ENCODE measurements around the gene ZNF474.
"Not testable (repeated sequence)": the region's sequence is repeated elsewhere in the genome, so short reads cannot be mapped to it uniquely, and the experiment has no call there.

Gene ZNF474
- long read RNA-seq, donor 1, result 0 reads
- long read RNA-seq, donor 2, result 0 reads
- long read RNA-seq, donor 3, result 0 reads
- long read RNA-seq, donor 4, result 0 reads
- long read RNA-seq, donor 5, result 0 reads
- long read RNA-seq, donor 6, partial matches to known transcripts, result 0 of 2 reads
- long read RNA-seq, donor 6, other reads (novel, unspliced or antisense), result 0 of 2 reads
- long read RNA-seq, donor 7, result 0 reads
- long read RNA-seq, donor 8, result 0 reads

DNA sequence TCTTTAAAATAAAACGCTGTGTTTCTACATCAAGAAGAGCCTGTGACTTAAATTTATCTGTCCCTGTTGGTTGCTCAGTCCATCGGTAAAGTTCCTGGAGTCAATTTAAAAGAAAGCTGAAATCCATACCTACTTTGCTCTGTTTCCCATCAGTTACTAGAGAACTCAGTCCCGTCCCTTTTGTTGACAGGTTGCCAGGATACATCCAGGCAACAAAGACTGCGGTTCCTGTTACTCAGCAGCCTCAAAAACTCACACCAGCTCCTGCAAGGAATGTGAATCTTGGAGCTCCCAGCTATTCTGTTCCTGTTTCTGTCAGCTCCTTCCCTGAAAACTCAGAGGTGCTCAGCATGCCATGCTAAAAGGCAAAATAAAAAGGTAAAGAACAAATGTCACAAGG is at the start of gene ZNF474:
ZNF474 (plus strand) TSS at position 241 of the 400 bp plus-strand sequence. CDS start 22,445 bp downstream, outside the sequence.
- DNase-seq, result peak; percentile 27

- no peak for DNase-seq
Measured at GRCh38 chr5:122081541-122081940, 47.8 kb upstream of the ZNF474 start.

GRCh38 chr5:122083535-122083934 is 45.8 kb upstream of the ZNF474 start:
- DNase-seq, result no peak

DNA sequence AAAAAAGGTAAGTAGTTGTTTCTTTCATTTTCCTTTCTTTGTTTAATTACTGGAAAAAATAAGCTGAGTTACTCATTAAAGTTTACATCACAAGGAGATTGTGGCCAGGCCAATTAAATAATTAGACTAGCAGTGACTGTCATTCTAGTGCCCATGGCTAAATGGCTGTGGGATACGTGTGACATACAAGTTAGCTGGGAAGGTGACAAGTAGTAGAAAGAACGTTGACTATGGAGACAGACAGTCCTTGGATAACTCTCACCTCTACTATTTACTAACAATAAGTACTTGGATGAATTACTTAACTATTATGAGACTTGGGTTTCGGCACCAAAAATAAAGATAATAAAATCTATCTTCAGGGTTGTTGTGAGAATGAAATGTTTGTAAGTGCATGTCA is 44.3 kb upstream of the ZNF474 start:
- DNase-seq, result no peak

GRCh38 chr5:122089096-122090013 is 40.0 kb upstream of the ZNF474 start:
- no peak for DNase-seq

GRCh38 chr5:122091936-122092600 is 37.3 kb upstream of the ZNF474 start:
- DNase-seq, result no peak

GRCh38 chr5:122093415-122094180 is 35.7 kb upstream of the ZNF474 start:
- no peak for DNase-seq

GRCh38 chr5:122094251-122094650 is 35.1 kb upstream of the ZNF474 start:
- not testable (repeated sequence) for DNase-seq

- DNase-seq, result no peak
Measured at GRCh38 chr5:122095158-122095557, 34.2 kb upstream of the ZNF474 start.

GRCh38 chr5:122097391-122097790 is 32.0 kb upstream of the ZNF474 start:
- no peak for DNase-seq

DNA sequence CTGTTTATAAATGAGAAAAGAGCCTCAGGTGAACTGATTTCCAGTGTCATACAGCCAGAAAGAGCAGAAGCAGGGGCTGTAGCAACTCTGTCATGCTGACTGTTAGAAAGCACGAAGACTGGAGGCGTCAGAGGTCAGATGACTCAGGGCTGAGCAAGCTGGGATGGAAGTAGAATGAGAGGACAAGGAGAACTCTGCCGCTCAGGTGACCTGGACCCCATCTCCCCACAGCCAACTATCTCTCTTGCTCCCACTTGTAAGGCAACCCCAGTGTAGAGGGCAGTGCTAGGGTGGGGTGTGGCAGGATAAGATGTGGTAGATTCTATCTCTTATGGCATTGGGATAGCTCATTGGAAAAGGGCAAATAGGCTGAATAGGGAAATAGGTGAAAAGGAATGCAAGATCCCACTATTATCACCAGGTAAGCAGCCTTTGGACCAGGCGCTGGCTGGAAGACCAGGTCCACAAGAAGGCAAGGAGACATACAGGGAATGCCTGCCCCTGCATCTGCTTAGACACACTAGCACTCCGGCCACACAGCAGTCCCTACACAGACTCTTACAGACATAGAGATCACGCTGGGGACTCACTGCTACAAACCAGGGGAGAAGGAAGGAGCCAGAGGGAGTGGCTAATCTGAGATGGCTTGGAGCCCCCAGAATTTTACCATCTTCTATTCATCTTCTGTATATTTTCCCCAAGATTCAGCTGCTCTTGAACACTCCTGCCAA is 30.1 kb upstream of the ZNF474 start:
- no peak for DNase-seq

GRCh38 chr5:122101636-122102285 is 27.6 kb upstream of the ZNF474 start:
- DNase-seq, result no peak

DNA sequence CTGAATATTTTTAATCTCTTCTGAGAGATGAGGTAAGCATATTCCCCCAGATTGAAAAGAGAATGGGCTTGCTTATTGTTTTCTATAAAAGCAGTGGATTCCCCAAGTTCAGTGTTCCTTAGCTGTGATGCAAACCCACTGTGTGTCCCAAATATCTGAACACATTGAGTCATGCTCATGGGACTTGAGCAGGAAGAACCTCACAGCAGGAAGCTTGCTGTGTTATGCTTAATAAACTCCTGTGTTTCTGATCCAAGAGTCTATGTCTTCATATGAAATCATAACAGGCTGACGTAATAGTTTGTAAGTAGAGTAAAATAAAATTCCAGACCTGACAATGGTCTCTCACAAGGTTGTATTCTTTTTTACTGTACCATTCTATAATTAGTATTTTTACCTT is 26.5 kb upstream of the ZNF474 start:
- no peak for DNase-seq

DNA sequence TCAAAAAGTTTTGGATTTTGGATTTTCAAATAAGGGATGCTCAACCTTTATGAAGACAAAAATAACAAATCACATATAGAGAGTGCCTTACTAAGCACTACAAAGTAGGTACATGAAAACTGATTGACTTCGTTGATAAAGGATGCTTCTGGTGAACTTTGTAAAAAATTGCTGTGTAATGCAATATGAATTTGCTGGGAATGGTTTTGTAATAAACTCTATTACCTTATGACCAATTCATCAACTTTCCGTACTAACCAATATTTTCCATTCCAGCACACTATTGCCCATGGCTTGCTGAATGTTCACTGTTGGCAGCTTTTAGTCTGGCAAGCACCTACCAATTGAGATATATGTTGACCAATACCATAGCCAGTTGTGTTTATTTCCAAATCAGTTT is 23.4 kb upstream of the ZNF474 start:
- no peak for DNase-seq

DNA sequence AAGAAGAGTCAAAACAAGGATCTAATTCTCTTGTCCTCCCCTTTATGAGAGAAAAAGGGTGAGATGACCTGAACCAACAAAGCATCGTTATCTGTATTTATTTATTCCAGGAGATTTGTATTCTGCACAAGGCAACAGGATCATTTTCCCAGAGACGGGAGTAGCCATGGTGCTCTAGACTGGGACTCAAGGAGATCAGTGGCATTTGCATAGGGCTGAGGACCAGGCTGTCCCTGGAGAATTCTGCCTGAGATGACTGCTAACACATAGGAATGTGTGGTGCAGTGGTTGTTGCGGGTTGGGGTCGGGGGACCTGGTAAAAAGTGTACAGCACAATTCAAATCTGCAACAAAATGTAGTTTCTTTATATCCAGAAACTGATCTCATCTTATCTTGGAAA is 22.3 kb upstream of the ZNF474 start:
- DNase-seq, result no peak

DNA sequence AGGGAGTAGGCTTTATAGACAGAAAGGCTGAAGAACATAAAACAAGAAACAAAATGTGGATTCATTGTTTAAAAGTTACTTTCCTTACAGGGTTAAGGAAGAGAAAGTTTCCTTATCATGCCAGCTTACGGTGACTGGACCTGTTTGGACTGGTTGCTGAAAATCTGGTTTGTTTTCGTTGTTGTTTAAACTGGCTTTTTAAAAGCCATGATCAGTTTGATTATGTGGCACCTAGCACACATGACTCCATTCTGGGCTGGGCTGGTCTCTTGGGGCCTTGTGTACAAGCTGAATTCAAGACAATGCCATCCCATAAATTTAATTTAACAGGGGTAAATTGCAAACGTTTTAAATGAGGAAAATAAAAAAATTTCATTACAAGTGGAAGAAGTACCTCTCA is 18.4 kb upstream of the ZNF474 start:
- no peak for DNase-seq

DNA sequence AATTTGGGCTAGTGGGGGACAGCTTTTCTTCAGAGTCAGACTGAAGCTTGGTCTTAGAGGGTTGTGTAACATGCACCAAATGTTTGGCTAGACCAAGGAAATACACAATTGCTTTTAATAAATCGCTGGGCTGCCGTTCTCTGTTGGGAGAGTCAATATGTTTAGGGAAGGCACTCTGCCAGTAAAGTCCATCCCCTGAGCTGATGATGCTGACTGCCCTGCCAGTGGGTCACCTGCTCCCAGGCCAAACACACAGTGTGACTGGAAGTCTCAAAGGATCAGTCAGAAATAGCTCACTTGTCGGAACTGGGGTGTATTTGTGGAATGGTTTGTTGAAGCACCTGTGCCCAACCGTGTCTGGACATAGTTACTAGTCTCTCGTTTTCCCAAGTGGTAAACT is 17.9 kb upstream of the ZNF474 start:
- DNase-seq, result no peak

GRCh38 chr5:122112063-122112462 is 17.3 kb upstream of the ZNF474 start:
- DNase-seq, result no peak

DNA sequence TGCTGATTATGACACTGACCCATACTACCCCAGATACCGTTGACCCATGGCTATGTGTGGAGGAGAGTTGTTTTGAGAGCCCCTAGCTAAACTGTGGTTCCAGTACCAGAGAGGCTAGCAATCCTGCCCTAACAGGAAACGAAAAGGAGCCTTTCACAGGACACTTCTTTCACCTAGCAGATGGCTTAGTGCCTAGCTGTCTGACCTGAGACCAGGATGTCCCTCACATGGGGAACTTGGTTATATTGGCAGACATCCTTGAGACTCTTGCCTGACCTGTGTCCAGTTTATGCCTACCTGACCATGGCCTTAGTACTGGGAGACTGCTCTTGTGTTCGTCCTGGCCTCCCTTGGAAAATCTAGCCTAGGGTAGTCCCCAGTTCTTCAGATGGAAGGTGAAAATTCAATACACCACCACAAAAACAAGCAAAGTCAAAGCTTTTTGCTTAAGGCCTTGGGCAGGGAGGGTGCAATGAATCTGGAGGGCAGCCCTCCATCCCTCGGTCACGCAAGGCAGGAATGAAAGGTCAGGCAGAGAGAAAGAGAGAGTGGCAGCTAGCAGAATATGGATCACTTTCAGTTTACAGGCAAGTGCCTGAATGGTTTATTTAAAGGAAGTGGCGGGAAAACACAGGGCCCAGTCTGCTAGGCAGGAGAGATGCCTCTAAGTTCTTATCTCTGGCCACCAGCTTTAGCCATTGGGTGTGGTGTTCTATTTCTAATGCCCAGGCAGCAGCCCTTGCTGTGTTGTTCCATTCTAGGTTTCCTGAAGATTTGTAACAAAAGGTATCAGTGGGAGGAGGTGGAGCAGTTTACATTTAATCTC is 16.4 kb upstream of the ZNF474 start:
- DNase-seq, result no peak

DNA sequence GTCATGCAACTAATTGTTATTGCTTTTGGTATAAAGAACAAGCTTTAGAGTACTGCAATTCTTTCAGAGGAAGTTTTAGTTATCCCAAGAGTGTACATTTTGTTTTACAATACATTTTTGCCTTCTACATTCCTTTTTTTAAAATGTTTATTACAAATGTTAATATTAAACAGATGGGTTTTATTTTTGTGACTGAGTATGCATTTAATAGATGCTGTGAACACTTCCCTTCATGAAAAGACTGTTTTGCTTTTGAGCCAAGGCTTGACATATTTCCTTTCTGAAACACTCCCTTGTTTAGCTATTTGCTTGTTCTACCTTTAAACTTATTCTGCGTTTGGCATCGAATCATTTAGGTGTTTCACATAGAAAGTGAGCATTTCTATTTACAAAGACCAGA is 14.8 kb upstream of the ZNF474 start:
- DNase-seq, result no peak

Data from right kidney (tissue), 9 donors.